Neural crest cell (in vitro differentiated cells): ENCODE measurements around the gene R3HDML. TPM values are rescaled to one million over a fixed set of nuclear protein-coding genes. Genes with fewer than 3 reads are reported as not detected.

ENCODE experiments used
- DNase-seq: peaks from one replicate; pipeline ENCODE4 v3.0.0; 2021; ENCODE audit warnings: low read depth, mixed read lengths, low spot score
- H3K27ac Mint-ChIP-seq: one replicate; pipeline ENCODE4 v1.8.0; 2021; ENCODE audit warnings: mild to moderate bottlenecking, mixed read lengths; ENCODE audit not compliant: unreplicated experiment
- H3K27me3 Mint-ChIP-seq: 2 replicates; pipeline ENCODE4 v1.8.0; 2021; ENCODE audit warnings: low read depth, mild to moderate bottlenecking, mixed read lengths
- H3K36me3 Mint-ChIP-seq: 2 replicates; pipeline ENCODE4 v1.8.0; 2021; ENCODE audit warnings: low read depth, mild to moderate bottlenecking, mixed read lengths
- H3K4me1 Mint-ChIP-seq: 2 replicates; pipeline ENCODE4 v1.8.0; 2021; ENCODE audit warnings: mixed read lengths
- H3K4me3 Mint-ChIP-seq: one replicate; pipeline ENCODE4 v1.8.0; 2021; ENCODE audit warnings: mild to moderate bottlenecking, mixed read lengths
- H3K9me3 Mint-ChIP-seq: 2 replicates; pipeline ENCODE4 v1.8.0; 2021; ENCODE audit warnings: mixed read lengths
- total RNA-seq: library from RNA; stranded (reverse); gene quantifications from 2 replicates; pipeline ENCODE4 v1.2.1, GENCODE V29; 2021
- TF ChIP-seq, protein P1 (sequence below): fragments of 200-600 bp; sonication (generic); conservative IDR thresholded peaks from 2 replicates; pipeline ENCODE4 v1.5.0; 2021; ENCODE audit warnings: antibody characterized with exemption, mild to moderate bottlenecking

The R3HDML gene
- total RNA-seq, 1 donor from 2014 or later = not detected

DNA sequence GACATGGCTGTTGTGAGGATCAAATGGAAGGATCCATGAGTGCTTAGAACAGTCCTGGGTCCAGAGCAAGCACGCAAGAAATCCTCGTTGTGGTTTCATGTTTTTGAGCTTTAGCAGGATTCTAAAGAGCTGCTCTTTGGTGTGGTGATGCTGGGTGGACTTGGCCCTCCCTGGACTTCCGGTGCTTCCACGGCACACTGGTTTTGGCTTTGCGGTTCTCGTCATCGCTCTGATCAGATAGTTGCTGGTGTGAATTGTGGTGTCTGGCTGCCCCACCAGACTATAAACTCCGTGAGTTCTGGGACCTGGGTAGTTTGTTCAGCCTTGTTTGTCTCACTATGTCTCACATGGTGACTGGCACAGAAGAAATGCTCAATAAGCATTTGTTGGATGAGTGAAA, 21.9 kb downstream of the R3HDML start:
- Mint-ChIP-seq H3K27ac (no peak overlapping the region), H3K4me3 (no peak overlapping the region), H3K27me3 (no peaks in the 10 kb centered on the region), H3K9me3 (peaks cover 3% of the 10 kb centered on the region), H3K4me1 (peaks cover 19% of the 10 kb centered on the region), H3K36me3 (no peaks in the 10 kb centered on the region)
- TF ChIP-seq, protein P1, sequence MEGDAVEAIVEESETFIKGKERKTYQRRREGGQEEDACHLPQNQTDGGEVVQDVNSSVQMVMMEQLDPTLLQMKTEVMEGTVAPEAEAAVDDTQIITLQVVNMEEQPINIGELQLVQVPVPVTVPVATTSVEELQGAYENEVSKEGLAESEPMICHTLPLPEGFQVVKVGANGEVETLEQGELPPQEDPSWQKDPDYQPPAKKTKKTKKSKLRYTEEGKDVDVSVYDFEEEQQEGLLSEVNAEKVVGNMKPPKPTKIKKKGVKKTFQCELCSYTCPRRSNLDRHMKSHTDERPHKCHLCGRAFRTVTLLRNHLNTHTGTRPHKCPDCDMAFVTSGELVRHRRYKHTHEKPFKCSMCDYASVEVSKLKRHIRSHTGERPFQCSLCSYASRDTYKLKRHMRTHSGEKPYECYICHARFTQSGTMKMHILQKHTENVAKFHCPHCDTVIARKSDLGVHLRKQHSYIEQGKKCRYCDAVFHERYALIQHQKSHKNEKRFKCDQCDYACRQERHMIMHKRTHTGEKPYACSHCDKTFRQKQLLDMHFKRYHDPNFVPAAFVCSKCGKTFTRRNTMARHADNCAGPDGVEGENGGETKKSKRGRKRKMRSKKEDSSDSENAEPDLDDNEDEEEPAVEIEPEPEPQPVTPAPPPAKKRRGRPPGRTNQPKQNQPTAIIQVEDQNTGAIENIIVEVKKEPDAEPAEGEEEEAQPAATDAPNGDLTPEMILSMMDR = no peak
- DNase-seq = no peak

DNA sequence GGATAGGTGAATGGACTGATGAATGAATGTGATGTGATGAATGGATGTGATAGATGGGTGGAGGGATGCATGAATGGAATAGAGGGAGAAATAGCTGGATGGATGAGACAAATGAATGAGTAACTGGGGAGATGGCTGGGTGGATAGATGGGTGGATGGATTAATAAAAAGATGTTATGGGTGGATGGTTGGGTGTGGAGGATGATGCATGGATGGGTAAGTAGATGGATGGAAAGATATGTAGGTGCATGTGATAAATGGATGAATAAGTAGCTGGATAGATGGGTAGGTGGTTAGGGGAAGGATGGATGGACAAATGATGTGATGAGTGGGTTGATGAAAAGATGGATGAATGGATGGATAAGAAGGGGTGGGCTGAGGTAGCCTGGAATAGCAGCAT, 23.4 kb downstream of the R3HDML start:
- H3K9me3 Mint-ChIP-seq = peaks cover 3% of the 10 kb centered on the region
- no peak for DNase-seq
- TF ChIP-seq, protein P1 = no peak
- no peaks in the 10 kb centered on the region for H3K27me3 Mint-ChIP-seq
- peaks cover 19% of the 10 kb centered on the region for H3K4me1 Mint-ChIP-seq
- no peaks in the 10 kb centered on the region for H3K36me3 Mint-ChIP-seq
- no peak overlapping the region for H3K4me3 Mint-ChIP-seq
- no peak overlapping the region for H3K27ac Mint-ChIP-seq

DNA sequence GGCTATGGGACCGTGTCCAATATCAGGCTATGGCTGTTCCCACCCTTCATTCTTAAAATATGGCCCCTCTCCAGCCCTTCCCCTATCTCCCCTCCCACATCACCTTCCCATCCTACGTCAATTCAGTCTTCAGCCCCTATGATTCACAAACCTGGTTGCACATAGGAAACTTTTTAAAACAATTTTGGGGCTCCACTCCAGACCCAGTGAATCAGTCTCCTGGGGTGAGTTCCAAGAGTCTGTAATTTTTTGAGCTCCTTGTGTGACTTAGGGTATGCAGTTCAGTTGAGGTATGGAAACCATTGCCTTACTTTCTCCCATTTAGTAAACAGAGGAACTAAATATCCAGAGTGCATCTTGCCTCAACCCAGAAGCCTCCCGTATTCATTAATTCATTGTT, 24.2 kb downstream of the R3HDML start:
- Mint-ChIP-seq H3K4me1 (peaks cover 17% of the 10 kb centered on the region), H3K27ac (no peak overlapping the region), H3K27me3 (no peaks in the 10 kb centered on the region), H3K36me3 (no peaks in the 10 kb centered on the region), H3K9me3 (peaks cover 3% of the 10 kb centered on the region), H3K4me3 (no peak overlapping the region)
- DNase-seq = no peak
- TF ChIP-seq, protein P1 = no peak

DNA sequence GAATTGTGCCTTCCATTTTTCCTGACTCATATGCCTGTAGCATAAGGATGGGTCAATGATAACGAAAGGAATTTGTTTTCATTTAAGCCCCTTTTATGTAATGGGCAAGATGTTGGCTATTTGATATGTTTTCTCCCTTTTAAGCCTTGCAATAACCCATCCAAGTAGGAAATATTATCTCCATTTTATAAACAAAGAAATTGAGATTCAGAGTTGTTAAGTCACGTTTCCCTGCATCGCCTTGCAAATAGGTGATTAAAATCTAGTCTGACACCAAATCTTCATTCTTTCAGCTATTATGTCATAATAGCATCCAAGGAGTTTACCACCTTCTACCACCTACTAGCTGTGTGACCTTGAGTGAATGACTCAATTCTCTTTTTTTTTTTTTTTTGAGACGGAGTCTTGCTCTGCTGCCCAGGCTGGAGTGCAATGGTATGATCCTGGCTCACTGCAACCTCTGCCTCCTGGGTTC, 25.7 kb downstream of the R3HDML start:
- TF ChIP-seq, protein P1 = no peak
- Mint-ChIP-seq H3K4me1 (peaks cover 2% of the 10 kb centered on the region), H3K27me3 (no peaks in the 10 kb centered on the region), H3K9me3 (peaks cover 3% of the 10 kb centered on the region), H3K27ac (no peak overlapping the region), H3K4me3 (no peak overlapping the region), H3K36me3 (no peaks in the 10 kb centered on the region)
- DNase-seq = no peak

DNA sequence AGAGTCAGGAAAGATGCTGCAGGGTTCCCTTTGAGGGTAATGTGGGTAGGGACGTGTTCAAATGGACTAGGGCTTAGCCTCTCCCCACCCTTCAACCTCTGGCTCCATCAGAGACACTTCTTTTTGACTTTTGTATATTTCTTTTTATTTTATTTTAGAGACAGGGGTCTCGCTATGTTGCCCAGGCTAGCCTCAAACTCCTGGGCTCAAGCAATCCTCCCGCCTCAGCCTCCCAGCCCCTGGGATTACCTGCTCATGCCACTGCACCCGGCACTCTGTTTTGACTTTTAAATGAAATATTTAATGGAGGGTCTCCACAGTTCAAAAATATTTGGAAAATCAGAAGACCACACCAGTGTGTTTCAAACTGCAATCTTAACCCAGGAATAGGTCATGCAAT, 27.2 kb downstream of the R3HDML start:
- Mint-ChIP-seq H3K4me3 (no peak overlapping the region), H3K27ac (no peak overlapping the region), H3K4me1 (no peaks in the 10 kb centered on the region), H3K9me3 (peaks cover 3% of the 10 kb centered on the region), H3K27me3 (no peaks in the 10 kb centered on the region), H3K36me3 (no peaks in the 10 kb centered on the region)
- DNase-seq = no peak
- TF ChIP-seq, protein P1 = no peak

DNA sequence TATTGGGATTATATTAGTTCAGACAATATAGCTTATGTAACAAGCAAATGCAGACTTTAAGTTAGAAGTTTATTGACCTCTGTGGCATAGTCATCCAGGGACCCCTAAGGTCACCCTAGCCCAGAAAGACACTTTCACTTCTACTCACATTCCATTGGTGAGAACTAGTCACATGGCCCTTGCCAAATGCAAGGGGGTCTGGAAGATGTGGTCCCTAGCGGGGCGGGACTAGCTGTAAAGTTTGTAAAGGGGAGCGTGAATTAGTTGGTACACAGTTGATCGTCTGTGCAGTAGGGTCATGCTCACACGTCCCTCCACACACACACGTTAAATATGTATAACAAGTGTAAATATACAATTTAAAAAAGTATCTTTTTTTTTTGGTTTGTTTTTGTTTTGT, 27.9 kb downstream of the R3HDML start:
- H3K4me1 Mint-ChIP-seq = no peaks in the 10 kb centered on the region
- H3K9me3 Mint-ChIP-seq = peaks cover 3% of the 10 kb centered on the region
- no peak for DNase-seq
- no peaks in the 10 kb centered on the region for H3K36me3 Mint-ChIP-seq
- no peak overlapping the region for H3K4me3 Mint-ChIP-seq
- TF ChIP-seq, protein P1 = no peak
- H3K27me3 Mint-ChIP-seq = no peaks in the 10 kb centered on the region
- H3K27ac Mint-ChIP-seq = no peak overlapping the region
